Raji (cell line): ENCODE results near the gene PLAC9.

Experiments
- POLR2A ChIP-seq: IDR thresholded peaks from 2 replicates; pipeline ENCODE4 v1.6.1; 2011; ENCODE audit warnings: low read depth, low read length, control low read depth; ENCODE audit not compliant: insufficient read depth

The PLAC9 gene

GRCh38 chr10:80168162-80168511 lies 35.6 kb downstream of the PLAC9 start:
- TF ChIP-seq POLR2A: no peak

DNA sequence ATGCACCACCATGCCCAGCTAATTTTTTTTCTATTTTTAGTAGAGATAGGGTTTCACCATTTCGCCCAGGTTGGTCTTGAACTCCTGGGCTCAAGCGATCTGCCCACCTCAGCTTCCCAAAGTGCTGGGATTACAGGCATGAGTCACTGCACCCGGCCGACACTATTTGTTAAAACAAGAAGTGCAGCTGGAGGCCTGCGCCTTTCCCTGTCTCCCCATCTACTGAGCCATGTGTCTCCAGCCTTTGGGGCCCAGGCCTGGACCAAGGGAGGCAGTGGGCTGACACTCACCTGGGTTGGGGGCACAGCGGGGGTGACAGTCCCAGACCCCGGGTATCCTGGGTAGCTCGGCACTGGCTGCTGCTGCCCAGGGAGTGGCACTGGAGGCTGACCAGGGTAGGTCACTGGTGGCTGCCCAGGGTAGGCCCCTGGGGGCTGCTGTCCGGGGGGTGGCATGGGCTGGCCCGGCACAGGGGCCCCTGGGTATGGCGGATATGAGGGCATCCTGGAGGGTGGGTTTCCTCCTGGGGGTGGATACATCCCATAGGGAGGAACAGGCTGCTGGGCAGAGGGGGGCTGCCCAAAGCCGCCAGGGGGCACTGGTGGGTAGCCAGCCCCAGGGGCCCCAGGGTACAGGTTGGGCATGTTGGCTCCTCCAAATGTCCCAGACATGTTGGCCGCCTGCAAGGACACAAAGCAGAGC lies 36.3 kb downstream of the PLAC9 start:
- TF ChIP-seq POLR2A: no peak

DNA sequence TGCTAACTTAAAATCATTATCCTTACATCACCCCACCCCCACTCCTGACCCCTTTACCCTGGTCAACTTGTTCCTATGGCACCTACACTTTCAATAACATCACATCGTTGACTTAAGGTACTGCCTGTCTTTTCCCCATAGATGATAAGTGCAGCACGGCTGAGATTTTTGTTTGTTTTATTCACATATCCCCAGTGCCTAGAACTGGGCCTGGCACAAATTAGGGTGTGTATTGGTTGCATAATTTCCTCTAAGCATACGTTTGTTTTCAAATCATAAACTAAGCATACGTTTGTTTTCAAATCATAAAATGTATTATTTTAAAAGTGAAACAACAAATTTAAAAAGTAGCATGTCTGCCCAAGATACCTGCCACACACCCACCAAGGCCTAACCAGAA lies 37.5 kb downstream of the PLAC9 start:
- no peak for TF ChIP-seq POLR2A

DNA sequence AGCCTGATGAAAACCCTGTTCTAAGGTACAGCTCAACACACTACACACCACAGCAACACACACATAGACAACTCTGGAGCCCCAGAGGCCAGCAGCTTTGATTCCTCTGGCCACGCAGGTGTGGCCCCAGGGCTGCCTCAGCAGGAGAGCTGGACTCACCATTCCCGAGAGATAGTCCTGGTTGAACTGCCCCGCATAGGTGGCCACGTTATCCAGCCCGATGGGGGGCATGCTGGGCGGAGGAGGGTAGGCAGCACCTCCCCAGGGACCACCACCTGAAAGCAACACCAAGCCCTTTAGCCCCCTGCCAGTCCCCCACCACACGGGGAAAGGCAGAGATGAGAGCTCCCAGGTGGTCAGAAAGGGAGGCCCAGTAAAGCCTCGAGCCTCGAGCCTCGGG lies 38.1 kb downstream of the PLAC9 start:
- no peak for TF ChIP-seq POLR2A

- TF ChIP-seq POLR2A: no peak
Measured at GRCh38 chr10:80171248-80171660, 38.7 kb downstream of the PLAC9 start.

DNA sequence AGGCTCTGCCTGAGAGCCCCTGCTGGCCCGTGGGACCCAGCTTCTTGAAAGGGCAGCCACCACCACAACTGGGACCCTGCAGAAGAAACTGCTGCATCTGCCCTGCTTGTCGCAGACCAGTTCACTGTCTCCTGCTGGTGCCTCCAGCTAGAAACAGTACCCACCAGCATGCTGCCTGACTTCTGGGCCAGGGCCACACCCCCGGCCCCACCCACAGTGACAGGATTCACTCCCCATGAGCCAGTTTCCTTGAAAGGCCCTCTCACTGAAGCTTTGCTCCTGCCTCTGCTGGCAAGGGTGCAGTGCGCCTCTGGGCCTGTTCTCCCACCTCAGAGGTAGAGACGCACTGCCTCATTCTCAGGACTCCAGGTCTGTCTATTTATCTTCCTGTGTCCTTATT lies 40.4 kb downstream of the PLAC9 start:
- no peak for TF ChIP-seq POLR2A

DNA sequence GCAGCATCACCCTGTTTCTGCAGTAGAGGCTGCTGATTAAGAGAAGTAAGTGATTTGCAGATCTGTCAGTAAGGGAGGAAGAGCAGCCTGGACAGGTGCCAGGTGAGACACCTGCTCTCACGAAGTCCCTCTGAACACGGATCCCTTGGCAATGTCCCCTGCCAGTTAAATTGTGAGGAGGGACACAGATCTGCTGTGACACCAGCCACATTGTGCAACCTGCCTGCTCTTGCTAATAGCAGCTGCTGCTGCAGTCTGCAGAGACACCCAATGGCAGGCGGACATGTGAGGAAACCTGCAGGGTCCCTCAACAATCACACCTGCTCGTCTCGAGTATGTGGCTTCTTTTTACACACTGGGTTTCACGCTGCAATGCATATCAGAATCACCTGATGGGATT lies 40.9 kb downstream of the PLAC9 start:
- TF ChIP-seq POLR2A: no peak

DNA sequence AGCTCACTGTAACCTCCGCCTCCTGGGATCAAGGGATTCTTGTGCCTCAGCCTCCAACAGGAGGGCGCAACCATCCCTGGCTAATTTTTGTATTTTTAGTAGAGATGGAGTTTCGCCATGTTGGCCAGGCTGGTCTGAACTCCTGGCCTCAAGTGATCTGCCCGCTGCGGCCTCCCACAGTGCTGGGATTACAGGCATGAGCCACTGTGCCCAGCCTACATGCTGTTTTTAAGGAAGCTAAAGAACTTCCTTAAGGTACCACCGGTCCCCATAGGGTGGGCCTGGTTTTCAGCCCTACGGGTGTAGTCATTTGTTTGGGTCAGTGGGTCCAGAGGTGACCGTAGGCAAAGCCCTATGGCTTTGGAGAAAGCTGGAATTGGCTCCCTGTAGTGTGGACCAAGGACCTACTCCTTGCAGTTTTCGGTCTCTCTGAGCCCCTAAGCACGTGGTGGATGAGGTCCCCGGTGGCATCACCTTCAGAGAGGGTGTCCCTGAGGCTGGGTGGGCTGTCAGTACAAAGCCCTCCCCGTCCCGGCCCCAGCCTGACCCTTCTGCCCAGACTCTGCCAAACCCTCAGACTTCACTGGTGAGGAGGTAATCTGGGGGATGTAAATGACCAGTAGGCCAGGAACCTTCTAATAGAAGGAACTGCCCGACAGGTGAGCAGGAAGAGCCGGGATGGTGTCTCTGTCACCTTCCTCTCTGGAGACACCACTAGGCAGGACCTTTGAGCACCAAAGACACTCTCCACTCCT lies 42.3 kb downstream of the PLAC9 start:
- no peak for TF ChIP-seq POLR2A

- no peak for TF ChIP-seq POLR2A
Measured at GRCh38 chr10:80176526-80176925, 44.0 kb downstream of the PLAC9 start.

DNA sequence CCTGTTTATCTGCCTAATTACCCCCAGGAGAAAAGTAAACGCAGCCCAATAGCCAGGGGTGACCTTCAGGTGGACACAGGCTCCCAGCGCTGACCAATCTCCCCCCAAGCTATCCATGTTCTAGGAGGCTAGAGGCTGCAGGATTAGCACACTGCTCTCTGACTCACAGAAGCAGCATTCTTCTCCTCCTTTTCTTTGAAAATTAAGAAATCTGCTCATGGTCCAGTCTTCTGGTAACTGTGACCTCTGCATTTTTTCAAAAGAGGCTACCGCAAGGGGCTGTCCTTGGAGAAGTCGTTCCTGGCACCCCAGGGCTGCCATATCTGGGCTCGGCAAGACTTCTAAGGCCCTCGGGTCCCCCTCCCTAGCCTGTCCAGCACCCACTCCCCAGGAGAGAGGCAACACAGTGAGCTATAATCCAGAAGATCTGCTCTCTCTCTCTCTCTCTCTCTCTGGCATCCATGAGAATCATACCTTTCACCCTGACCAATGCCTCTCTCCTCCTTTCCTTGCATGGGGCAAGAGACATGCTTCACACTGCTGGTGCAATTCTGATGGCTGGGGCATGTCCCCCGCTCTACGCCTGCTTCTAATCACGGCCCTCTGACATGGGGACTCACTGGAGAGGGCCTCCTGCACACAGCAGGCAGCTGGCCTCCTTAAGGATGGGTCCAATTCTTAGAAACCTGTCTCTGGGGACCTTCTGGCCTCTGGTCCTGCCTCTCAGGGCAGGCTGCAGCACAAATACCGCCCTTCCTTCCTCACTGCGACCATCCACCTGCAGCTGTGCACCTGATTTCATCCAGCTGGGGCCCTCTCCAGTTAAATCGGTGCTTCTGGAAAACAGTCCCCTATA lies 45.5 kb downstream of the PLAC9 start:
- no peak for TF ChIP-seq POLR2A

DNA sequence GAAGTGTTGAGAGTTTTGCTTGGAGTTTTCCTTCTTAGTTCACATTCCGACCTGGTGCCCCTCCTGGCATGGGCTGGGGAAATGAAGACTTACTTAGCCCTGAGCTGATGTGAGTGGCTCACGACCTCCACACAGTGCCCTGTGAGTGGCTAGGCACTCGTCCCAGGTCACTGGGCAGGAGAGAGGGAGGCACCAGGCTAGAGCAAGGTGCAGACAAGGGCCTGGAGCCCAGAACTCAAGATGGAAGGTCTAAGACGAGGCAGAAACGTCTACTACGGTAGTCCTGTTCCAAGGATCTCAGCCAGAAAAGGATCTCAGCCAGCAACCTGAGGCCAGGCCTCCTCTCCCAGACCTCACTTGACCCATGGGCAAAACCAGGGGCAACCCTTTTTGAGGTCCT lies 50.5 kb downstream of the PLAC9 start:
- TF ChIP-seq POLR2A: no peak

DNA sequence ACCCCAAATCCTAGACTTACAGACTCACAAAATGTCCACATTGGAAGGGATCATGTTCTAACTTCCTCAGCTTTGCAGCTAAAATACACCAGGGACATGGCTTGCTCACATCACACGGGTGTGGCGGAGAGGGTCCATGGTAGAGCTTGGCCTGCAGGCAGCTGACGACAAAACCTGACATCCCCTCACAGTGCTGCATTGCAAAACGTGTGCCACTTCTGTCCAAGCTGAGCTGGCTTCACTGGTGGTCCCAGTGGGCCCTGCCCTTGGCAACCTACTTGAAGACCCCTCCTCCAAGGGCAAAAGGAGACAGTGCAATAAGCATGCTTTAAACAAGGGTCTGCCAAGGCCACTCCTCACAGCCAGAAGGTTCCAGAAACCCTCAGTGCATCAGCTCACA lies 50.9 kb downstream of the PLAC9 start:
- TF ChIP-seq POLR2A: no peak

GRCh38 chr10:80184291-80184690 lies 51.8 kb downstream of the PLAC9 start:
- no peak for TF ChIP-seq POLR2A

DNA sequence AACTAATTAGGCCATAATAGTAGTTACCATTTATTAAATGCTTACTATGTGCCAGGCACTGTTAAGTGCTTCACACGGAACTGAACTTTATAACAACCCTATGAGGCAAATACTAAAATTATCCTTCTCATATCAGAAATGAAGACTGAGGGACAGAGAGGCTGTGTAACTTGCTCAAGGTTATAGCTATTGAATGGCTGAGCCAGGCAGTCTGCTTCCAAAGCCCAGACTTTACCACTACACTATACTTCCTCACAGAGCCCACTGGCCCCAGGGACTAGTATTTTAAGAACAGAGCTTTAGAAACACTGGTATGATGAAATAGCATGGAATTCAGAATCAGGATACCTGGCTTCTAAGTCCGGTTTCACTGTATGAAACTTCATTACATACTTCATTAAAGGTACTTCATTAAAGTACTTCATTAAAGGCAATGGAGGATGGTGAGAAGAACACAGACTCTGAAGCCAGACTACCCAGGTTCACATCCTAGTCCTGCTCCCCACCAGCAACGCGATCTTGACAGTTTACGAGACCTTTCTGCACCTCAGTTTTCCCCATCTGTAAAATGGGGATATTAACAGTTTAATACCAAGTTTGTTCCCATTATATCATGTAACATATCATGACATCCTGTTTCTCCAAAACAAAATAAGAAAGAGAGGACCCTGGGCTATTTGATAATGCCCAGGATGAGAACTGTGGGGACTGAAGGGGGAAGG lies 53.2 kb downstream of the PLAC9 start:
- TF ChIP-seq POLR2A: no peak

DNA sequence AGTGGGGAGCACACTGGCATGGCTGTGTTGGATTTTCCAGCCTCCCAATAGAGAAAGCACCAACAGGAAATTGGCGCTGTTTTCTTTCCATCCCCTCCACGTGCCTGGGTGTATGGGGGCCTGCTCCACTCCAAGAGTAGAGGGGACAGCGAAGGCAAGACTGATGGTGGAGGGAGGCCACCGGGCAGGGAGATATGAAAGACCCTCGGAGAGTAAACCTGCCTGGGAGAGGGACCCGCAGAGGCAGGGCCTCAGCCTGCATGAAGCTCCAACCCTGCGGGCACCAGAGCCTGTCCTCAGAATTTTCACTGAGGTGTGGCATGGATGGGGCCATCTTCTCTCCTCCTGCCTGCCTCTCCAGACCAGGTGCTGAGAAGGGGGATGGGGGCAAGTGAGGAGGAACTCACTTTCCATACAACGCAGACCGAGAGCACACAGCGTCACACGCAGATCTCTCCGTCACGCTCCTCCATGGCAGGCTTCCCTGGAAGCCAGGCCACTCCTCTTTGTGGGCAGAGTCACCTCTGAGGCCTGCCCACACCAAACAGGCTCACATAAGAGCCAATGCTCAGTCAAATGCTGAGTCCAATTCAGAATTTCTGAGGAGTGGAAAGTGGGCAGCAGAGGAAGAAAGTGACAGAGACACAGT lies 54.0 kb downstream of the PLAC9 start:
- TF ChIP-seq POLR2A: no peak
